HCT116 (cell line): Measurements from ENCODE around the gene TMEM145. TPM values are rescaled to one million over a fixed set of nuclear protein-coding genes. Genes with fewer than 3 reads are reported as not detected.
"Not testable (repeated sequence)": the region's sequence is repeated elsewhere in the genome, so short reads cannot be mapped to it uniquely, and the experiment has no call there.

ENCODE experiments used
- ATAC-seq: fragments of 200-7000 bp; cut with Tn5 transposase; 2 replicates; pipeline ENCODE4 v1.9.1; 2020; ENCODE audit warnings: mild to moderate bottlenecking, moderate library complexity
- BruUV-seq: library from RNA; stranded (reverse); fragments of 400-500 nt; replicated peaks from 2 replicates; lab custom pipeline; 2021; lab: Mats Ljungman, UMichigan
- CTCF ChIA-PET: fragments of 300-600 bp; sonication (Branson Sonifier 250); formaldehyde crosslinking; loops from one replicate; lab custom pipeline; 2021; ENCODE audit warnings: antibody characterized with exemption; lab: Charles Lee
- POLR2A ChIA-PET: fragments of 300-600, 350-600 bp; sonication (Branson Sonifier 250); formaldehyde crosslinking; loops from one replicate; lab custom pipeline; 2021; ENCODE audit warnings: antibody characterized with exemption; lab: Charles Lee
- RAD21 ChIA-PET, 2 experiments: fragments of 300-600 bp; sonication (Branson Sonifier 250); formaldehyde crosslinking; loops; one replicate each; lab custom pipeline; 2023; ENCODE audit warnings: low total read pairs in 2 of 2; ENCODE audit not compliant: uncharacterized antibody in 2 of 2, unreplicated experiment in 2 of 2, low non-redundant PET in 1 of 2; lab: Charles Lee
- DNase-seq: peaks from one replicate; pipeline ENCODE4 v3.0.0-alpha.2; 2010; ENCODE audit warnings: low read depth, low spot score
- H2AFZ ChIP-seq: fragments of 200-600 bp; shearing (Covaris generic), sonication (generic); 2 replicates; pipeline ENCODE4 v1.6.1; 2017; ENCODE audit warnings: low read depth, mixed run types, mixed read lengths, antibody characterized with exemption, low read length; ENCODE audit not compliant: poor library complexity, severe bottlenecking
- H3K27ac ChIP-seq: 2 replicates; pipeline ENCODE4 v1.5.1; 2012; ENCODE audit warnings: low read depth, low read length
- H3K27me3 ChIP-seq: fragments of 200-600 bp; sonication (generic); 2 replicates; pipeline ENCODE4 v1.6.1; 2016; ENCODE audit warnings: mixed run types, low read length, mixed read lengths; ENCODE audit not compliant: insufficient read depth
- H3K36me3 ChIP-seq, 2 experiments: fragments of 200-500 bp in 1 of 2; fragments of 200-600 bp in 1 of 2; sonication (Bioruptor generic) in 1 of 2; sonication (generic) in 1 of 2; 2 replicates each; pipeline versions ENCODE4 v1.5.1 to v1.6.1; 2014 to 2016; ENCODE audit warnings: low read length in 2 of 2, inconsistent platforms in 1 of 2, mixed read lengths in 1 of 2, mixed run types in 1 of 2; ENCODE audit not compliant: insufficient read depth in 2 of 2, control insufficient read depth in 1 of 2
- H3K4me1 ChIP-seq, 2 experiments: fragments of 200-600 bp in 1 of 2; sonication (generic) in 1 of 2; 2 replicates each; pipeline versions ENCODE4 v1.5.1 to v1.6.1; 2012 to 2017; ENCODE audit warnings: low read length in 2 of 2, inconsistent platforms in 1 of 2, mild to moderate bottlenecking in 1 of 2, mixed read lengths in 1 of 2, mixed run types in 1 of 2, moderate library complexity in 1 of 2; ENCODE audit not compliant: insufficient read depth in 2 of 2, control insufficient read depth in 1 of 2
- H3K4me2 ChIP-seq: fragments of 200-600 bp; sonication (generic); 2 replicates; pipeline ENCODE4 v1.6.1; 2017; ENCODE audit warnings: mixed run types, low read length, mixed read lengths
- H3K4me3 ChIP-seq, 2 experiments: fragments of 200-600 bp in 1 of 2; sonication (generic) in 1 of 2; replicated peaks in 1 of 2; 2 replicates each; pipeline ENCODE4 v1.5.1; 2011 to 2016; ENCODE audit warnings: low read length in 2 of 2, control low read depth in 1 of 2, low read depth in 1 of 2, mild to moderate bottlenecking in 1 of 2, mixed read lengths in 1 of 2, mixed run types in 1 of 2
- H3K79me2 ChIP-seq: fragments of 200-600 bp; sonication (generic); 2 replicates; pipeline ENCODE4 v1.6.1; 2017; ENCODE audit warnings: mild to moderate bottlenecking, mixed run types, low read length, moderate library complexity, mixed read lengths; ENCODE audit not compliant: insufficient read depth
- H3K9ac ChIP-seq: fragments of 200-600 bp; sonication (generic); 2 replicates; pipeline ENCODE4 v1.6.1; 2016; ENCODE audit warnings: low read length, mixed read lengths
- H3K9me2 ChIP-seq: fragments of 200-600 bp; sonication (generic), shearing (Covaris generic); 2 replicates; pipeline ENCODE4 v1.6.1; 2017; ENCODE audit warnings: mixed run types, mild to moderate bottlenecking, moderate library complexity; ENCODE audit not compliant: insufficient read depth
- H3K9me3 ChIP-seq, 2 experiments: fragments of 200-500 bp in 1 of 2; fragments of 200-600 bp in 1 of 2; sonication (Bioruptor generic) in 1 of 2; sonication (generic) in 1 of 2; 2 replicates each; pipeline ENCODE4 v1.6.1; 2014 to 2017; ENCODE audit warnings: low read length in 2 of 2, mixed read lengths in 2 of 2, inconsistent platforms in 1 of 2, low read depth in 1 of 2, mild to moderate bottlenecking in 1 of 2, mixed run types in 1 of 2, moderate library complexity in 1 of 2; ENCODE audit not compliant: control insufficient read depth in 1 of 2, insufficient read depth in 1 of 2
- H4K20me1 ChIP-seq: fragments of 200-600 bp; sonication (generic), shearing (Covaris generic); 2 replicates; pipeline ENCODE4 v1.6.1; 2017; ENCODE audit warnings: mixed run types, mild to moderate bottlenecking, moderate library complexity; ENCODE audit not compliant: insufficient read depth
- CEBPB ChIP-seq: IDR thresholded peaks from 2 replicates; pipeline ENCODE4 v1.6.1; 2012; ENCODE audit warnings: low read depth
- FOSL1 ChIP-seq: IDR thresholded peaks from 2 replicates; pipeline ENCODE4 v1.6.1; 2012; ENCODE audit warnings: low read depth
- POLR2A ChIP-seq: IDR thresholded peaks from 2 replicates; pipeline ENCODE4 v1.7.0; 2011; ENCODE audit warnings: borderline replicate concordance; ENCODE audit not compliant: insufficient read depth, insufficient read length; ENCODE audit errors: extremely low read depth
- POLR2AphosphoS5 ChIP-seq: IDR thresholded peaks from 2 replicates; pipeline ENCODE4 v1.6.1; 2011; ENCODE audit warnings: mild to moderate bottlenecking, low read depth, low read length, moderate library complexity
- SP1 ChIP-seq: IDR thresholded peaks from 2 replicates; pipeline ENCODE4 v1.6.1; 2012; ENCODE audit warnings: low read depth
- SRF ChIP-seq: IDR thresholded peaks from 2 replicates; pipeline ENCODE4 v1.6.1; 2012; ENCODE audit warnings: low read depth
- YY1 ChIP-seq: IDR thresholded peaks from 2 replicates; pipeline ENCODE4 v1.6.1; 2011; ENCODE audit warnings: low read length, low read depth, moderate library complexity, mild to moderate bottlenecking; ENCODE audit not compliant: insufficient replicate concordance; ENCODE audit errors: extremely low read depth
- intact Hi-C: fragments of 100-400 bp; cut with micrococcal nuclease; formaldehyde crosslinking; loops from 2 replicates; pipeline ENCODE4 v1.10.0; 2022
- total RNA-seq: library from RNA; stranded (reverse); gene quantifications from one replicate; pipeline ENCODE4 v1.2.1, GENCODE V29; 2021; ENCODE audit not compliant: unreplicated experiment
- TF ChIP-seq, protein P1 (sequence below): IDR thresholded peaks from 2 replicates; pipeline ENCODE4 v1.6.1; 2011; ENCODE audit warnings: mild to moderate bottlenecking, low read length, moderate library complexity; ENCODE audit not compliant: insufficient replicate concordance; ENCODE audit errors: extremely low read depth

The TMEM145 gene
- total RNA-seq, 1 experiment from 2014 or later = 7.2 TPM

GRCh38 chr19:42335971-42336370 is 22.9 kb downstream of the TMEM145 start:
- no peak for TF ChIP-seq SRF
- no peak for TF ChIP-seq FOSL1
- no peak for TF ChIP-seq POLR2AphosphoS5
- TF ChIP-seq, protein P1, sequence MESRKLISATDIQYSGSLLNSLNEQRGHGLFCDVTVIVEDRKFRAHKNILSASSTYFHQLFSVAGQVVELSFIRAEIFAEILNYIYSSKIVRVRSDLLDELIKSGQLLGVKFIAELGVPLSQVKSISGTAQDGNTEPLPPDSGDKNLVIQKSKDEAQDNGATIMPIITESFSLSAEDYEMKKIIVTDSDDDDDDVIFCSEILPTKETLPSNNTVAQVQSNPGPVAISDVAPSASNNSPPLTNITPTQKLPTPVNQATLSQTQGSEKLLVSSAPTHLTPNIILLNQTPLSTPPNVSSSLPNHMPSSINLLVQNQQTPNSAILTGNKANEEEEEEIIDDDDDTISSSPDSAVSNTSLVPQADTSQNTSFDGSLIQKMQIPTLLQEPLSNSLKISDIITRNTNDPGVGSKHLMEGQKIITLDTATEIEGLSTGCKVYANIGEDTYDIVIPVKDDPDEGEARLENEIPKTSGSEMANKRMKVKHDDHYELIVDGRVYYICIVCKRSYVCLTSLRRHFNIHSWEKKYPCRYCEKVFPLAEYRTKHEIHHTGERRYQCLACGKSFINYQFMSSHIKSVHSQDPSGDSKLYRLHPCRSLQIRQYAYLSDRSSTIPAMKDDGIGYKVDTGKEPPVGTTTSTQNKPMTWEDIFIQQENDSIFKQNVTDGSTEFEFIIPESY = no peak
- TF ChIP-seq SP1 = no peak
- TF ChIP-seq CEBPB = no peak
- TF ChIP-seq YY1 = no peak
- no peak for TF ChIP-seq POLR2A
- TF ChIP-seq, all 23 proteins: peak for 0
- intact Hi-C loops = no loop called here
- Histone ChIP-seq H3K4me3 (no peak overlapping the region), H2AFZ (no peak overlapping the region), H3K27ac (no peak overlapping the region), H3K27me3 (no peaks in the 10 kb centered on the region), H4K20me1 (no peaks in the 10 kb centered on the region), H3K9ac (no peak overlapping the region), H3K9me2 (no peaks in the 10 kb centered on the region), H3K4me1 (no peaks in the 10 kb centered on the region), H3K36me3 (peaks cover 0 to 3% of the 10 kb centered on the region in 2 experiments; a peak in 2 of 4 replicates), H3K79me2 (no peaks in the 10 kb centered on the region; the same call in 1 of the 2 replicates), H3K9me3 (no peaks in the 10 kb centered on the region), H3K4me2 (no peak overlapping the region)
- CTCF ChIA-PET = interaction anchor here (0.7 kb wide), 1 partner anchor 8 kb away, joined by 3 read pairs; no protein-coding TSS in a partner anchor
- no peak for ATAC-seq
- POLR2A ChIA-PET = no interaction called here
- BruUV-seq = no TSS peak
- RAD21 ChIA-PET = no interaction called here
- DNase-seq = no peak

GRCh38 chr19:42339126-42339860 is 26.2 kb downstream of the TMEM145 start:
- H3K36me3 ChIP-seq, H3K27me3 ChIP-seq, intact Hi-C loops, ATAC-seq, H3K79me2 ChIP-seq, H3K4me2 ChIP-seq, CTCF ChIA-PET, H3K9me2 ChIP-seq, H3K9me3 ChIP-seq, H3K27ac ChIP-seq, H3K4me1 ChIP-seq, RAD21 ChIA-PET, H4K20me1 ChIP-seq, BruUV-seq, H3K4me3 ChIP-seq, H2AFZ ChIP-seq, POLR2A ChIA-PET, DNase-seq, H3K9ac ChIP-seq: not testable (repeated sequence)

DNA sequence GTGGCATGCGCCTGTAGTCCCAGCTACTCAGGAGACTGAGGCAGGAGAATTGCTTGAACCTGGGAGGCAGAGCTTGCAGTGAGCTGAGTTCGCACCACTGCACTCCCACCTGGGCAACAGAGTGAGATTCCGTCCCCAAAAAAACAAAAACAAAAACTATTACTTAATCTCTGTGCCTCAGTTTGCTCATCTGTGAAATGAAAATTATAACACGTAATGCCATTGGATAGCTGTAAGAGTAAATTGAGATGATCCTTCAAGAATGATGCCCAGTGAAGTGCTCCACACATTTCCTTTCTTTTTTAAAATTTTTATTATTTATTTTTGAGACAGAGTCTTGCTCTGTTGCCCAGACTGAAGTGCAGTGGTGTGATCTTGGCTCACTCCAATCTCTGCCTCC is 26.8 kb downstream of the TMEM145 start:
- ATAC-seq, H4K20me1 ChIP-seq, H3K9ac ChIP-seq, H3K79me2 ChIP-seq, POLR2A ChIA-PET, CTCF ChIA-PET, H3K27me3 ChIP-seq, DNase-seq, H3K9me2 ChIP-seq, H3K36me3 ChIP-seq, RAD21 ChIA-PET, intact Hi-C loops, BruUV-seq, H2AFZ ChIP-seq, H3K4me1 ChIP-seq, H3K27ac ChIP-seq, H3K9me3 ChIP-seq, H3K4me3 ChIP-seq, H3K4me2 ChIP-seq: not testable (repeated sequence)
